Ovary (tissue), 3 donors: ENCODE results near the gene FBRS.

Experiments used
- EP300 ChIP-seq: sonication (generic); formaldehyde crosslinking; IDR thresholded peaks from one replicate; pipeline ENCODE4 v1.6.1; 2017; ENCODE audit warnings: antibody characterized with exemption
- POLR2A ChIP-seq: fragments of 450-650 bp; IDR thresholded peaks from one replicate; pipeline ENCODE4 v1.6.1; 2017; ENCODE audit warnings: antibody characterized with exemption, mild to moderate bottlenecking, moderate library complexity
- TF ChIP-seq, protein P1 (sequence below), 3 donors: fragments of 450-650 bp in 2 of 3; fragments of 200-600 bp in 1 of 3; IDR thresholded peaks; one replicate each; pipeline versions ENCODE4 v1.5.1 to v1.8.0; 2016 to 2022; ENCODE audit warnings: antibody characterized with exemption in 3 of 3, mild to moderate bottlenecking in 1 of 3
- donor health status: DM: no; HTN: no; CAD: no.

DNA sequence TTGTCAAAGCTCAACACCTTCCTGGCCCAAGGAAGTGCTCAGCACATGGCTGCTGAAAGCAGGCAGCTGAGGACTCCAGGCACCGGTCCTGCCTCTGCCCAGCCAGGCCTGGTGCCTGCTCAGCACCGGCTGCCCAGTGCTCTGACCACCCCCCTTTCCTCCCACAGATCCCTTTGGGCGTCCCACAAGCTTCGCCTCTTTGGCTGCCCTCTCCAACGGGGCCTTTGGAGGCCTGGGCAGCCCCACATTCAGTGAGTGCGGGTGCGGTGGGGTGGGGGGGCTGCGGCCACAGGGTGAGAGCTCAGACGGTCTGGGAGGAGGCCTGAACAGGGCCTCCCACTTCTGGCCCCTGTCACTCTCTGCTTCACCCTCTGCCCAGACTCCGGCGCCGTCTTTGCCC, 10.2 kb downstream of the FBRS start:
- TF ChIP-seq POLR2A (no peak), EP300 (no peak)
- TF ChIP-seq, protein P1, sequence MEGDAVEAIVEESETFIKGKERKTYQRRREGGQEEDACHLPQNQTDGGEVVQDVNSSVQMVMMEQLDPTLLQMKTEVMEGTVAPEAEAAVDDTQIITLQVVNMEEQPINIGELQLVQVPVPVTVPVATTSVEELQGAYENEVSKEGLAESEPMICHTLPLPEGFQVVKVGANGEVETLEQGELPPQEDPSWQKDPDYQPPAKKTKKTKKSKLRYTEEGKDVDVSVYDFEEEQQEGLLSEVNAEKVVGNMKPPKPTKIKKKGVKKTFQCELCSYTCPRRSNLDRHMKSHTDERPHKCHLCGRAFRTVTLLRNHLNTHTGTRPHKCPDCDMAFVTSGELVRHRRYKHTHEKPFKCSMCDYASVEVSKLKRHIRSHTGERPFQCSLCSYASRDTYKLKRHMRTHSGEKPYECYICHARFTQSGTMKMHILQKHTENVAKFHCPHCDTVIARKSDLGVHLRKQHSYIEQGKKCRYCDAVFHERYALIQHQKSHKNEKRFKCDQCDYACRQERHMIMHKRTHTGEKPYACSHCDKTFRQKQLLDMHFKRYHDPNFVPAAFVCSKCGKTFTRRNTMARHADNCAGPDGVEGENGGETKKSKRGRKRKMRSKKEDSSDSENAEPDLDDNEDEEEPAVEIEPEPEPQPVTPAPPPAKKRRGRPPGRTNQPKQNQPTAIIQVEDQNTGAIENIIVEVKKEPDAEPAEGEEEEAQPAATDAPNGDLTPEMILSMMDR (IDR thresholded peaks at IDR 0.05) = no peak
